ENCODE data around the gene ABLIM3.

- TF ChIP-seq EZH2phosphoT487 (IDR thresholded peaks at IDR 0.05; ENCODE audit: low read length), result no peak
- TF ChIP-seq, protein P1, sequence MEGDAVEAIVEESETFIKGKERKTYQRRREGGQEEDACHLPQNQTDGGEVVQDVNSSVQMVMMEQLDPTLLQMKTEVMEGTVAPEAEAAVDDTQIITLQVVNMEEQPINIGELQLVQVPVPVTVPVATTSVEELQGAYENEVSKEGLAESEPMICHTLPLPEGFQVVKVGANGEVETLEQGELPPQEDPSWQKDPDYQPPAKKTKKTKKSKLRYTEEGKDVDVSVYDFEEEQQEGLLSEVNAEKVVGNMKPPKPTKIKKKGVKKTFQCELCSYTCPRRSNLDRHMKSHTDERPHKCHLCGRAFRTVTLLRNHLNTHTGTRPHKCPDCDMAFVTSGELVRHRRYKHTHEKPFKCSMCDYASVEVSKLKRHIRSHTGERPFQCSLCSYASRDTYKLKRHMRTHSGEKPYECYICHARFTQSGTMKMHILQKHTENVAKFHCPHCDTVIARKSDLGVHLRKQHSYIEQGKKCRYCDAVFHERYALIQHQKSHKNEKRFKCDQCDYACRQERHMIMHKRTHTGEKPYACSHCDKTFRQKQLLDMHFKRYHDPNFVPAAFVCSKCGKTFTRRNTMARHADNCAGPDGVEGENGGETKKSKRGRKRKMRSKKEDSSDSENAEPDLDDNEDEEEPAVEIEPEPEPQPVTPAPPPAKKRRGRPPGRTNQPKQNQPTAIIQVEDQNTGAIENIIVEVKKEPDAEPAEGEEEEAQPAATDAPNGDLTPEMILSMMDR (IDR thresholded peaks at IDR 0.05; ENCODE audit: low read length), result no peak
These were observed 160.6 kb downstream of the ABLIM3 start for GRCh38 chr5:149301744-149302380.

Data from MM.1S (cell line).